GM21367 (cell line): ENCODE data around the gene C3orf18.

Source experiments
- ATAC-seq: cut with Tn5 transposase; IDR thresholded peaks from one replicate; pipeline ENCODE4 v1.9.1; 2021; ENCODE audit not compliant: unreplicated experiment

C3orf18 gene

DNA sequence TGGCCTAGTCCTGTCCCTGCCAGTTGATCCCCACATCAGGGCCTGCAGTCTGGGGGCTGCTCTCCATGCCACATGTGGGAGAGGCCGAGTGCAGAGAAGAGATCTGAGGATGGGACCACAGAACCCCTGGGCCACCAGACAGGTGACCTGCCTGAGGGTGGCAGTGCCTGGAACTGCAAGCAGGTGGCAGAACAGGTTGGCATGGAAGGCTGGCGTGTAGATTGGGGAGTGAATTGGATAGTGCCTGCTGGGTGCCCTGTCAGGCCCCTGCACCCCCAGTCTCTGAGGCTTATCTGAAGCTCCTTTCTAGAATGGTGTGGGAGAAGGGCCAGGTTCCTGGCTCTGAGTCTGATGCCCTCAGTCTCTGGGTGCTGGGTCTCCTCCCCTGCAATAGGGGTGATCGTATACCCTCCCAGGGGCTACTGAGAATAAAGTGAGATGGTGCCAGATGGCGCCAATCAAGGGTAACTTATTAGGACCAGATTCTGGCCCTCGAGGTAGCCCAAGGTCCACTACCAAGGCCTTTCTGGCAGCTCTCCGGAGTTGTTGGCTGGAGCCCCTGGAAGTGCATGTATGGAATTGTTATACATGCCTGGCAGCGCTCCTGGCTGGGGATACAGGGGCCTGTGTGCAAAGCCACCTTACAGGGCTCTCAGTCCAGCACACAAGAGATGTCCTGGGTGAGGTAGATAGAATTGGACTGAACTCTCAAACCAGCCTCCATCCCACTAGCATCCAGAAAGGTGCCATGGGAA lies 15.7 kb downstream of the C3orf18 start:
- ATAC-seq, result no peak

DNA sequence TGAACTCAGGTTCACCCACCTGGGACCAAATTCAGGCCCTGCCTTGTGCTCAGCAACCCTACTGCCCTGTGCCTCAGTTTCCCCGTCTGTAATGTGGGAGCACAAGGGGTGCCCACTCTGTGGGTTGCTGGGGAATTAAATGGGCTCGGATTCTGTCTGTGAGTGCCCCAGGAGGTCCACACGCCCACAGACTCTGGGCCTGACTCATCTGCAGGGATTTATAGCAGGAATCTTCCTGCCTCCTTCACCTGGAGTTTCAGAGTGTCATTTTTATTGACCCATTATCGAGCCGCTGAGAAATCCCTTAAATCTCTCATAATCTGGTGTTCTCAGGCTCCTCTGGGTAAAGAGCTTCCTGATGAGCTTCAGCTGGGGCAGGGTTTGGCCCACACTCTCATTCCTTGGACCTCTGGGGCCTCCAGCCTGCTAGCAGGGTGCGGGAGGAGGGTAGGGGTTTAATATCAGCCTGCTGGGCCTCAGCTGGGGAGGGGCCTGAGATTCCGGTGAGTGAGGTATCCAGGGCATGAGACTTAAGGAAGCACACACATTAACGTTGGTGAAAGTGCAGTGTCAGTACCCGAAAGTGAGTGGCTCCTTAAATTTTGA lies 16.4 kb downstream of the C3orf18 start:
- ATAC-seq, result no peak

DNA sequence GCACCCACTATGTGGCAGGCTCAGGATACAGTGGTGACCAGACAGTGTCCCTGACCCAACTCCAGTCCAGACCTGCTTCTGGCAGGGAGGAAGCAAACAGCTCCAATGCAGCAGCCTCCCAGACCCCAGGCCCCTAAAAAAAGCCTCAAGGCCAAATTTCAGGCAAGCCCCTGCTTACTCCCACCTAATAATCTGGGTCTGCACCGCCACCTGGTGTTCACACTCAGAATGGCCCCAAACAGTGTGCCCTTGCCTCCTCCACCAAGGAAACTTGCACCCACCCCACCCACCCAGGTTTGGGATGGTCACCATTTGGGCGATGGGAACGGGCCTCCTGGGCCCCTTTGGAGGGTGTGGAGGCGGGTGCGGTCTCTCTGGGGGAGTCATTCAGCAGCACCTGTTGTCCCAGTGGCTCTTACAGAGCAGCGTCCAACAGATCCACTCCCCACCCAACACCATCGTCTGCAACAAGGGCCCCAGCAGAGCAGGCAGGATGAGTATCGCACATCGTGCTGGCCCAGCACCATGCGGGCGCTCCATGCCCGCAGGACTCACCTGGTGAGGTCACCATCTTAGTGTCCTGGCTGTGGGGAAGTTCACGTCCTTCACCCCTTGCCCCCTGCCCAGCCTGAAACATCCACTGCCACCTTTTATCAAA lies 17.3 kb downstream of the C3orf18 start:
- ATAC-seq, result no peak

DNA sequence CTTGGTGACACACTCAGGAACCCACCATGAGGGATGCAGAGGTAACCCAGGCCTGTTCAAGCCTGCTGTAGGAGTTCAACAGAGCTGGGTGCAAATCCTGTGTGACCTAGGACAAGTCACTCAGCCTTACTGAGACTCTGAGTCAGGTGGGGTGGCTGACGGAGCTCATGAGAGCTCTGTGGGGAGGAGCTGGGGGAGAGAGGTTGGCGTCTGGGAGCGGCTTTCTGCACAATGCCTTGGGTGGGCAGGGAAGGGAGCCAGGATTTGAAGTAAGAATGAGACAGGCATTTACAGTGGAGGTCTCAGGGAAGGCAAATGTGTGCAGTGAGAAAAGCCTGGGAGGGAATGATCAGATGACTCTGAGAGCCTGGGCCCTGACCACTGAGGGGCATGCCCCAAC lies 18.3 kb downstream of the C3orf18 start:
- no peak for ATAC-seq

DNA sequence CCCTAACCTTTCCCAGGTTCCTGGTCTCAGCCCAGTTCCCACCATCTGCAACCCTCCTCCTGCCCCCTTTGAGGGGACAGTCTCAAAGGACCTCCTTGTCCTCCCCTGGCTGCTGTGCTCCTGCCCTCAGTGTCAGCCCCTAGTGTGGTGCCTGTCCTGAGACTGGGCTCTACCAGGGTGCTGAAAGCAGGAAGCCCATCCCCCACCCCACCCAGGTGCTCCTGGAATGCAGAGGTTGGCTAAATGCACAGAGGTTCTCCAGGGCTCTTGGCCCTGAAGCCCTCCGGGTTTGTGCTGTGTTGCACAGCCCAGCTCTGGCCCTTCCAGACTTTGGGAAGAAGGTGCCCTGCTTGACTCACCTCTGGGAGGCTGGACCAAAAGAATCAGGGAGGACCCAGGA lies 21.8 kb downstream of the C3orf18 start:
- no peak for ATAC-seq

GRCh38 chr3:50542177-50543034 lies 25.1 kb downstream of the C3orf18 start:
- no peak for ATAC-seq

GRCh38 chr3:50539356-50540286 lies 27.9 kb downstream of the C3orf18 start:
- ATAC-seq, result no peak

DNA sequence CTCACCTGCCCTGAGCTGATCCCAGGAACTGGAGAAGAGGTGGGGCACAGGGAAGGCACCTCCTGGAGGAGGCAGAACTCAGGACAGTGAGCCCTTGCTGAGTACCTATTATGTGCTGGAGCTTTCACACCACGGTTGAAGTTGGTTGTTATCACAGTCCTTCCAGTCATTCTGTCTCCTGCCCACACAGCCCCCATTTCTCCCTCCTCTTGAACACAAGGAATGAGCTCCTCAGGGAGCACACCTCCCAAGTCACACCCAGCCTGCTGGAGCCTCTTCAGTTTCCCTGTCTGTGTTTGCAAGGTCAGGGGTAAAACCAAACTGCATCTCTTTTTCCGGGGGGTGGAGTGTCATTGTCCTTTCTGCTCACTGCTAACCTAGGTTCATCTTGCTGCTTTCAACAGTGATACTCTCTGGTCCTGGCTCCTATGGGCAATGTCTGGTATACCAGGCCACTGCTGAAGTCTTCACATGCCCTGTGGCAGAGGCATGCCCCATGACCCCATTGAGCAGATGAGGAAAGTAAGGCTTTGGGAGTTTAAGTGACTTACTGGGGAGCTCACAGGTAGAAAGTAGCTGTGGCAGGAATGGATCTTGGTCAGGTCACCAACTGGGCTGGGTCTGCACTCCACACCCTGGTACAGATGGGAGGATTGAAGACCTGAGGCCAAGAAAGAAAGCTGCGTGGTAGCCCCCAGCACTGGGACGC lies 30.0 kb downstream of the C3orf18 start:
- no peak for ATAC-seq

DNA sequence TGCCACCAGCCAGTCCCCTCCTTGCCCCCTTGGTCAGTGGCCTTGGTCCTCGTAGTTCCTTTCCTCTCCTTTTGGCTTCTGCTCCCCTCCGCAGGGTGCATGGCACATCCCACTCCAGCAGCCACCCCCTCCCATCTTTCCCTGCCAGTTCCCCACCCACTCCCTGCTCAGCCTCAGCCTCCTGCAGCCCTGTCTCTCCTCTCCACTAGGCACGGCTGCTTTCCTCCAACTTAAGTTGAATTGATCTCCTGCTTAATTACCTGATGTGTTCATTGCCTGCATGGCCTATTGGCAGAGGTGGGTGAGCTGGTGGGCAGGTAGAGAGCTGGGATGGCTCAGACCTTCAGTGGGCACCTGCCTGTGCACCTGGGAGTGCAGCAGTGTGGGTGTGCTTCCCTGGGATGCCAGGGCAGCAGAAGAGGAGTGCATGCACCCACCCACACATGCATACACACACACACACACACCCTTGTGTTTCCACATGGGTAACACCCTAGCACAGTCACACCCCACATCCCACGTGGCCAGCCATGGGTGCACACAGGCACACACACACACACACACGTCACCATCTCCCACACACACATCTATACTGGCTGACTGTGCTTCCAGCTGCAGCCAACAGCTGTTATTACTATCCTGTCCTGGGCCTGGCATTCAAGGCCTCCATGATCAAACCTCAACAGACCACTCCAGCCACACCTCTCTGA lies 30.9 kb downstream of the C3orf18 start:
- no peak for ATAC-seq

GRCh38 chr3:50534681-50535330 lies 32.7 kb downstream of the C3orf18 start:
- no peak for ATAC-seq

- no peak for ATAC-seq
These were observed 33.6 kb downstream of the C3orf18 start for GRCh38 chr3:50533807-50534461.

GRCh38 chr3:50533316-50533715 lies 34.2 kb downstream of the C3orf18 start:
- ATAC-seq, result no peak

DNA sequence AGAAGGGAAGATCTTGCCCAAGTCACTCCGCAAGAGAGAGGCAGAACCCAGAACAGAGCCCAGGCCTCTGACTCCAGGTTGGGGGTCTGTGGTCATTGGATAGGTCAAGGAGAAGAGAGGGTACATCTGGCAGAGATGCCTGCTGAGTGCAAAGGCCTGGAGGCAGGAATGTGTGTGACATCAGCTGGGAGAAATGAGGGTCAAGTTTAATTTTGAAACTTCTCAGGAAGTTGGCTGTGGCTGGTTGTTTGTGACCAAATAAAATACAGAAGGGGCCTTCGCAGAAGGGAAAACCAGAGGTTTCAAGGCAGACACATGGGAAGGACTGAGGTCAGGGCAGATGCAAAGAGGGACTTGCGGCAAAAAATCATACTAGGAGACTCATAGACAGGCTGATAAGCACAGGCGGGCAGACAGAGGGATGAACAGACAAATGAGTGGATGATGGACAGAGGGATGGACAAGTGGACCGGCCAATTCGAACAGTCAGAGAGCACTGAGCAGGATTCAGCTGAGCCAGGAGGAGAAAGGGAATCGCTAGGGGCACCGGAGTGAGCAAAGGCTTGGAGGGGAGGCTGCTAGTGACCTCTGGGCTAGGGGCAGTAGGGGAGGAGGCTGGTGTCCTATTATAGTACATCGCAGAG lies 35.4 kb downstream of the C3orf18 start:
- ATAC-seq, result no peak

DNA sequence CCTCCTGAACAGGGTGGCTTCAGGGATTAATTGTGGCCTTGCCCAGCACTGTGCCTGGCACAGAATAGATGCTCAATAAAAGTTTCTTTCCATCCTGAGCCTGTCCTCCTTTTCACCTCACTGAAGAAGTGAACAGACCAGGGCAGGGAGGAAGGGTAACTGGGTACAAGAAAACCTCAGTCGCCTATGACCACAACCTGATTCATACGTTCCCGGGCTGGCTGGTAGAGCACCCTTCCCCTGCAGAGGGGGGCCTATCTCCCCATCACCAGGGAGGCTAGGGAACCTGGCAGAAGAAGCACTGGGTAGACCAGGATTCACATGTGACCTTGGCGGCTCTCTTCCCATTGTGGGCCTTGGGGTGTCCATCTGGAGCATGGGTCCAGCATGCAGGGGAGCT lies 36.3 kb downstream of the C3orf18 start:
- no peak for ATAC-seq

DNA sequence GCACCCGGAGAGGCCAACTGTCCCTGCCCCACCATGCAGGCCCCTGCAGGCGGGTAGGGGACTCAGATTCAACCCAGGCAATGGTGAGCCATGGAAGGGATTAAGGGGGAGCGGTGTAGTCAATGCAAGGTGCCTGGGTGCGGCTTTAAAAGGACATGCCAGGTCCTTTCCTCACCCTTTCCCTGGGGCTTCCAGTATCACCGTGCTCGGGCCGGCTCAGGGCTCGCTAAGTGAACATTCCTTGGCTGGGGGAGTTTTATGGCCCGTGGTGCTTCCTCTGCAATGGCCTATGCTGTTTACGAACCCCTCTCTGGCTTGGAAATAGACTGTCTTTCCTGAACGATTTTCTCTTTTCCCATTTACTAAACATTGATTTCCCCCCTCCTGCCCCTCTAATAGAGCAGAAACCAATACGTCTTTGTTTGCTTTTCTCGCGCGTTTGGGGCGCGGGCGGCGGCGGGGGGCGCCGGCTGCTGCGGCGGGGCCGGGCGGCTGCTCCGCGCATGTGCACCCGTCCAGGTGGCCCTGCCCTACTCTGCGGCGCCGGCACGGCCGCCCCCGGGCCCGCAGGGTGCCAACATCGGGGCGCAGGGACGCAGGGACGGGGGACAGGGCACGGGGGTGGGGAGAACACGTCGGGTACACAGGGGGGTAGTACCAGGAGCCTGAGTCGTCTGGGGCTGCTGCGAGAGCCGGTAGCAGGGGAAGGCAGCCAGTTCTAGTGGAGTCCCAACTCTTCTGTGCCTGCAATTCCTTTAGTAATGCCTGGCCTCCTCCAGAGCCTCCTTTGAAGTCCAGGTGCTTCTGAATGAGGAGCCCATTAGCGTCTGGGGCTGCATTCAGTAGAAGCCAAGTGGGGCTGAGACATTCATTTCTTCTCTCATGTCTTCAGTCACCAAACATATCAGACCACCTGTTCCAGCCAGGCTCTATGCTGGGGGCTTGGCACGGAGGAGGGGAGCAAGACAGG lies 37.3 kb downstream of the C3orf18 start:
- no peak for ATAC-seq

- no peak for ATAC-seq
These were observed 41.6 kb downstream of the C3orf18 start for GRCh38 chr3:50525987-50526386.
